Left colon (tissue), 2 donors: ENCODE results near the gene AHNAK. TPM values are rescaled to one million over a fixed set of nuclear protein-coding genes. Genes with fewer than 3 reads are reported as not detected.

Experiments
- ATAC-seq: fragments of 200-7000 bp; cut with Tn5 transposase; one replicate; pipeline ENCODE4 v1.9.1; 2020; ENCODE audit warnings: mild to moderate bottlenecking, moderate library complexity
- DNase-seq, 2 donors: peaks; one replicate each; pipeline ENCODE4 v3.0.0-alpha.2; 2020
- intact Hi-C, 2 donors: fragments of 100-400 bp; cut with DNase I in 1 of 2; cut with micrococcal nuclease in 1 of 2; formaldehyde crosslinking; loops; one replicate each; pipeline versions ENCODE4 v1.11.2 to v1.14.0; 2022; cut with DNase I, micrococcal nuclease
- total RNA-seq, 2 donors: library from RNA; stranded (reverse); fragmentation: NEBNext Ultra II Directional; extraction: Animal tissue kit (Norgen Biotek cat#: 25700); gene quantifications; one replicate each; pipeline ENCODE4 v1.2.1, GENCODE V29; 2021
- donor health status: DM: no; HTN: no; CAD: no.
- donor health status: DM: yes; HTN: yes; CAD: no.

The AHNAK gene
- total RNA-seq, 2 donors from 2014 or later, result 629 to 631 TPM

- ATAC-seq (no peak), DNase-seq (no peak)
- intact Hi-C loops, result no loop called here
These were observed 59.5 kb downstream of the AHNAK start for GRCh38 chr11:62487136-62487535.

- ATAC-seq (no peak), DNase-seq (no peak)
- intact Hi-C loops, result no loop called here
These were observed 62.3 kb downstream of the AHNAK start for GRCh38 chr11:62484352-62484751.

- intact Hi-C loops, result no loop called here
- DNase-seq (no peak), ATAC-seq (no peak)
These were observed 63.9 kb downstream of the AHNAK start for GRCh38 chr11:62482753-62483152.

DNA sequence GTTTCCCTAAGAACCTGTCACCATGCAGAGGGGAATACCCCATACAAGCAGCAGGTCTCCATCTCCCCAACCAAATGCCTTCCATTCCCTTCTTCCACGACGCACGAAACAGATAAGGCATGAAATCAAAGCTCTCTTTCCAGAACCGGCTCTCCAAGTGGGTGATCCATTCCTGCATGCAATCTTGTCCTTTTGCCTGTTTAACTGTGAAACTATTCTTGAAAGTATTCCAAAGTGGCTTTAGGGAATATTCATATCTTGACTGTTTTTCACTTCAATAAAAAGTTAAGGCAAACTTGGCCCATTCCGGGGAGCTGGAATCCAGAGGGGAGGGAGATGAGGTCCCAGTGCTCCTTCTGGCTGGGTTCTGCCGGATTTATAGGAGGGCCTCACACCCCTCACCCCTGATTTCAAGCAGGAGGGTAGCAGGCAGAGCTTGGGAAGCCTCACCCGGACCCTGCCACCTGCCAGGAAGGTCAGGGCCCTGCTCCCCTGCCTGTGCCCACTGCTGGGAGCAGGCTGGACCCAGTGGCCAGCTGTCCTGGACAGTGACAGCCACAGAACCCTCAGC lies 66.9 kb downstream of the AHNAK start:
- intact Hi-C loops, result no loop called here
- no peak for DNase-seq
- no peak for ATAC-seq

GRCh38 chr11:62477927-62478326 lies 68.7 kb downstream of the AHNAK start:
- ATAC-seq, result no peak
- intact Hi-C loops, result no loop called here
- no peak for DNase-seq

- peak; percentile 56 for ATAC-seq
- DNase-seq, result peak in 1 of 2 donors; percentile 73
- intact Hi-C loops, result no loop called here
These were observed 74.3 kb downstream of the AHNAK start for GRCh38 chr11:62472063-62472884.

GRCh38 chr11:62471603-62472002 lies 75.0 kb downstream of the AHNAK start:
- intact Hi-C loops, result no loop called here
- DNase-seq, result no peak
- no peak for ATAC-seq

DNA sequence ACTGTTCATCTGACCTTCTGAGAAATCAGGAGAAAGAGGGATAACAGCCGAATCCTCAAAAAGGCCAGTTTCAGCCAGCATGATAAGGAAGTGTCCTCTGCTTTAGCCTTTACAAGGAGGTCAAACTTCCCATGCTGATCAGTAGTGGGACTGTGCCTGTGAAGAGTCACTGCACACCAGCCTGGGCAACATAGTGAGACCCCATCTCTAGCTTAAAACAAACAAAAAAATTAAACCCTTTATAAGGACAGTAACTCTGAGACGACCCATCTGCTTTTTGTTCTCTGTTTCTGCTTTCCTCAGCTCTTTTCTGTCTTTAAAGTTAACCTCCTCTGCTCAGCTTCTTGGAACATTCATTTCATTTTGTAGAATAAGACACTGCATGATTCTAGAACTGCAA lies 78.0 kb downstream of the AHNAK start:
- no peak for DNase-seq
- intact Hi-C loops, result no loop called here

GRCh38 chr11:62466444-62466843 lies 80.2 kb downstream of the AHNAK start:
- intact Hi-C loops, result no loop called here
- DNase-seq, result no peak
- no peak for ATAC-seq

More for the DNA sequence above, 78.0 kb downstream of the AHNAK start:
- ATAC-seq, result no peak

- DNase-seq (no peak), ATAC-seq (peak; percentile 18)
- intact Hi-C loops, result no loop called here
These were observed 82.0 kb downstream of the AHNAK start for GRCh38 chr11:62464655-62465054.

DNA sequence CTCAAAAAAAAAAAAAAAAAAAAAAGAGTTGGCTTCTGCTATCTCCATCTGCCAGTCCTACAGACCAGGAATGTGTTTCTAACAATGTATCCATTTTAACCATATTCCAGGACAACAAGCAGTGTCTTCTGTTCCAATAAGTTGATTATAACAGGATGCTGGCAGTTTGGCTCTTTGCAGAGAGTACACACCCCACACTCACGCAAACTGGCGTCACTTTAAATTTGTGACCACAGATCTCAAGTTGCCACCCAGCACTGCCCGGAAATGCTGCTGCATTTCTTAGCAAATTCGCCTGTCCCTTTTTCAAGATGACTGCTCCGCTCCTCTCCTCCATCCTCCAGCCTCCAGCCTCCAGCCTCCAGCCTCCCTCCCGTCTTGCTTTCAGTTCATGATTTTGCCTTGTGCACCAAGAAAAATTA lies 83.5 kb downstream of the AHNAK start:
- intact Hi-C loops, result no loop called here
- ATAC-seq, result no peak
- DNase-seq, result no peak

- ATAC-seq (no peak), DNase-seq (no peak)
- intact Hi-C loops, result no loop called here
These were observed 84.1 kb downstream of the AHNAK start for GRCh38 chr11:62462508-62462892.

DNA sequence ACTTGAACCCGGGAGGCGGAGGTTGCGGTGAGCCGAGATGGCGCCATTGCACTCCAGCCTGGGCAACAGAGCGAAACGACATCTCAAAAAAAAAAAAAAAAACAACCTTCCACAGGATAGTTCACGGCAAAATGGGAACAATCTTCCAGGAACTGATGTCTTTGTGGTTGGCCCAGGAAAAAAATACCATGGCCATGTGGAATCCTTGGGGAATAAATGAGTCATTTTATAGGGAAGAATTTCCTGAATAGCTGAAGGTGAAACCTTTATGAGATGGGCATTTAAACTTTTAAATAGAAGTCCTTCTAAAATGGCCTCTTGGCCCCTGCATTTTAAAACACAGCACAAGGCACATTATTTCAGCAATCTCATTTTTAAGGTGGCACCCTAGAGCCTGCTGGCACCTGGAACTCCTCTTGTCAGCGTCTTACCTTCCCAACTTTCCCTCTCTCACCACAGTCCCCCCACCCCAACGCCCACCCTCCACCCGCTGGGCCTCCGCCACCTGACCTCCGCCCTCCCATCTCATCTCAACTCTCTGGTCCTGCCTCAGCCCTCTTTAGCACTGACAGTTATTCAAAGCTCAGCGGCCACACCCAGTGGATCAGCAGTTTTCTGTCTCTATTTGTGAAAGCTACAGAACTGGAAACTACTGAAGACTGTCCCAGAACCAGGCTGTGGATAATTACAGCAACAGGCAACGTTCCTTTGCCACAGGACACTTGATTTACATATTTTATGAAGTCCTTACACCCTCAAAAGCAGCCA lies 84.7 kb downstream of the AHNAK start:
- ATAC-seq, result peak; percentile 21
- intact Hi-C loops, result no loop called here
- DNase-seq, result peak in 1 of 2 donors; percentile 20

DNA sequence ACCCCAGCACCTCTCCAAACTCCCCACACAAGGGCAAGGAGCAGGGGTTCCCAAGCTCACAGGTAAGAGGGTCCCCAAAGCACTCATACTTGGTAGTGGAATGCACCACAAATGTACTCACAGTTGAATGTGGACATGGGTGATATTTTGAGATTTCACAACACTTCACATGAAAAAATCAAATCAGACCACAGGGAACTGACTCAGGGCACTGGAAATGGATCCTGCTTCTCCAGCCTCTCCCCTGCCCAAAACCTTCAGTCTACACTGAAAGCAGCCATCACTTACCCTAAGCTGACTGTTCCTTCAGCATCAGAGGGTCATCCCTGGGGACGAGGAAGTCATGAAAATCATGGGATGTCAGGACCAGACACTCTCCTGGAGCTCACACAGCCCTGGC lies 87.5 kb downstream of the AHNAK start:
- intact Hi-C loops, result no loop called here
- no peak for ATAC-seq
- DNase-seq, result no peak

GRCh38 chr11:62458212-62459002 lies 88.2 kb downstream of the AHNAK start:
- ATAC-seq (peak; percentile 87), DNase-seq (no peak)
- intact Hi-C loops, result no loop called here

- no peak for ATAC-seq
- intact Hi-C loops, result no loop called here
- DNase-seq, result no peak
These were observed 89.1 kb downstream of the AHNAK start for GRCh38 chr11:62457478-62457877.

DNA sequence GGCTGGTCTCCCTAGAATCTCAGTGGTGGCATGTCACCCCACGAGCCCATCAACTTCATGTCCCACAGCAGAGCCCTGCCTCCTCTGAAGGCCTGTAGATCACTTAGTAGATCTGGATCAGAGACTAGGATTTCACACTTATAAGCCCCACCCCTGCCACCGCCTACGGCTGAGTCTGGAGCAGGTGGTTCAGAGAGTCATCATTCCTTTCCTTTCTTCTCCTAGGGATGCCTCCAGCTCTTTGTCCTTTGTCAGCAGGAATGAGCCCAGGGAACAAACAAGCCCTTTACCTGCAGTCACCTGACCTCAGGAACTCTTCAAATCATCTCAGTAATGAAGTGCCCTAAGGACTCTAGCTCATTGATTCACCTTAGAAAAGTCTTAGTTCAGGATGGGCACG lies 90.0 kb downstream of the AHNAK start:
- intact Hi-C loops, result no loop called here
- no peak for ATAC-seq
- DNase-seq, result no peak

DNA sequence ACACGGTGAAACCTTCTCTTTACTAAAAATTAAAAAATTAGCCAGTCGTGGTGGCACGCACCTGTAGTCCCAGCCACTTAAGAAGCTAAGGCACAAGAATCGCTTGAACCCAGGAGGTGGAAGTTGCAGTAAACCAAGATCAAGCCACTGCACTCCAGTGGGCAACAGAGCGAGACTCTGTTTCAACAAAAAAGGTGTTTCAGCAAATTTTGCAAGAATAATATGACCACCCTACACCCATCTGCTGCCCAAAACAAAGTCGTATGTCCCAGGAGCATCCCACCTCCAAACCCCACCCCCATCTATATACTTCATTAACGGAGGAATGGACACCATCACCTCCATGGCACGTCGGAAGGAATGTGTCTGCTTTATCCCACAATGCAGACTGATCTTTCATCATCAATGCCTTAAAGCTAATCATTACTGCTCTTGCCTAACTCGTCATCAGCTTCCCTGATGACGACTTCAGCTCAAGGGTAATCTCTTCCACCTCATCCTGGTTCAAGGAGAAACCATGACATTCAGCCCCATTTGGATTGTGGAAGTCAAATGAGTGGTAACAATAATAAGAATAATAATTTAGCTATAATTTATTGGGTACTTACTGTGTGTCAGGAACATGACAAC lies 93.7 kb downstream of the AHNAK start:
- ATAC-seq (no peak), DNase-seq (no peak)
- intact Hi-C loops, result no loop called here

DNA sequence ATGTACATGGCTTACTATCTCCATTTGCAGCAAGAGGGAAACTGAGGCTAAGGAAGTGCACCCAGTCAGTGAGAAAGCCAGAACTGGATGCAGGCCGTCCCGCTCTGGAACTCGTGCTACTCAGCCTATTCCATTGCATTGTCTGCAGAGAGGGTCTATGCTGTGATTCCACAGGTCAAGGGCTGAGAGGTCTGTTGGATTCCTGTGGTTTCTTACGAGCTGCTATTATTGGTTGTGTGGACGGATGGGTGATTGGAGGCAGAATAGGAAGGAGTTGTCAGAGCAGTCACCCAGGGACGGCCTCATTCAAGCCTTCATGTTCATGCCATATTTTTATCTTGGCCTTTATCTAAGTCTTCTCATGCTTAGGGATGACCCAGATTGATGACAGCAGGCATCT lies 94.3 kb downstream of the AHNAK start:
- no peak for ATAC-seq
- DNase-seq, result no peak
- intact Hi-C loops, result no loop called here
